WTC11 (cell line): ENCODE measurements around the gene GRM8. TPM values are rescaled to one million over a fixed set of nuclear protein-coding genes. Genes with fewer than 3 reads are reported as not detected.

Experiments used
- ATAC-seq: fragments of 200-7000 bp; cut with Tn5 transposase; 2 replicates; pipeline ENCODE4 v1.10.0; 2021; ENCODE audit warnings: mild to moderate bottlenecking, moderate library complexity
- CTCF ChIA-PET: fragments of 300-600 bp; sonication (Branson Sonifier 250); formaldehyde crosslinking; loops from one replicate; lab custom pipeline; 2021; ENCODE audit warnings: antibody characterized with exemption; lab: Charles Lee
- POLR2A ChIA-PET: fragments of 350-600 bp; sonication (Branson Sonifier 250); formaldehyde crosslinking; loops from one replicate; lab custom pipeline; 2021; ENCODE audit warnings: antibody characterized with exemption; lab: Charles Lee
- DNase-seq: peaks from one replicate; pipeline ENCODE4 v3.0.0; 2021; ENCODE audit warnings: low spot score
- H3K27ac Mint-ChIP-seq: 2 replicates; pipeline ENCODE4 v1.8.0; 2021; ENCODE audit warnings: mixed read lengths
- H3K27me3 Mint-ChIP-seq: 2 replicates; pipeline ENCODE4 v1.8.0; 2021; ENCODE audit warnings: low read depth, mild to moderate bottlenecking, moderate library complexity, mixed read lengths
- H3K36me3 Mint-ChIP-seq: 2 replicates; pipeline ENCODE4 v1.8.0; 2021; ENCODE audit warnings: mixed read lengths
- H3K4me1 Mint-ChIP-seq: 2 replicates; pipeline ENCODE4 v1.8.0; 2022; ENCODE audit warnings: mixed read lengths
- H3K4me3 Mint-ChIP-seq: 2 replicates; pipeline ENCODE4 v1.8.0; 2021; ENCODE audit warnings: mild to moderate bottlenecking, moderate library complexity, mixed read lengths
- H3K9me3 Mint-ChIP-seq: 2 replicates; pipeline ENCODE4 v1.8.0; 2021; ENCODE audit warnings: mixed read lengths
- ARID4B ChIP-seq: sonication (generic); formaldehyde crosslinking; IDR thresholded peaks from 2 replicates; pipeline ENCODE4 v1.8.0; 2023; ENCODE audit warnings: missing genetic modification reagents, mild to moderate bottlenecking, borderline replicate concordance
- E2F4 ChIP-seq: sonication (generic); formaldehyde crosslinking; IDR thresholded peaks from 2 replicates; pipeline ENCODE4 v1.8.1; 2022; ENCODE audit warnings: low read depth, mild to moderate bottlenecking, moderate library complexity, missing genetic modification reagents, borderline replicate concordance
- EMX1 ChIP-seq: fragments of 250-450 bp; sonication (Bioruptor Pico); IDR thresholded peaks from 2 replicates; pipeline ENCODE4 v1.8.0; 2021; ENCODE audit warnings: mild to moderate bottlenecking
- GABPB1 ChIP-seq: sonication (generic); formaldehyde crosslinking; IDR thresholded peaks from 2 replicates; pipeline ENCODE4 v1.8.1; 2023; ENCODE audit warnings: mild to moderate bottlenecking, missing genetic modification reagents
- HMGXB4 ChIP-seq: sonication (generic); formaldehyde crosslinking; IDR thresholded peaks from 2 replicates; pipeline ENCODE4 v1.8.1; 2023; ENCODE audit warnings: mild to moderate bottlenecking, moderate library complexity, missing genetic modification reagents
- IRF2 ChIP-seq: sonication (generic); formaldehyde crosslinking; IDR thresholded peaks from 2 replicates; pipeline ENCODE4 v1.8.0; 2022; ENCODE audit warnings: low read depth, missing genetic modification reagents, borderline replicate concordance
- MYBL2 ChIP-seq: sonication (generic); formaldehyde crosslinking; IDR thresholded peaks from 2 replicates; pipeline ENCODE4 v1.8.1; 2023; ENCODE audit warnings: mild to moderate bottlenecking, moderate library complexity, missing genetic modification reagents
- NFYB ChIP-seq: sonication (generic); formaldehyde crosslinking; conservative IDR thresholded peaks from 2 replicates; pipeline ENCODE4 v1.8.0; 2022; ENCODE audit warnings: low read depth, missing genetic modification reagents
- NR2C2 ChIP-seq: sonication (generic); formaldehyde crosslinking; IDR thresholded peaks from 2 replicates; pipeline ENCODE4 v1.8.0; 2022; ENCODE audit warnings: mild to moderate bottlenecking, missing genetic modification reagents
- OVOL2 ChIP-seq: fragments of 250-450 bp; sonication (Bioruptor Pico); IDR thresholded peaks from 2 replicates; pipeline ENCODE4 v1.9.0; 2021; ENCODE audit warnings: mild to moderate bottlenecking, borderline replicate concordance
- PRDM15 ChIP-seq: sonication (generic); formaldehyde crosslinking; IDR thresholded peaks from 2 replicates; pipeline ENCODE4 v1.8.0; 2022; ENCODE audit warnings: missing genetic modification reagents
- PRRX2 ChIP-seq: fragments of 250-450 bp; sonication (Bioruptor Pico); IDR thresholded peaks from 2 replicates; pipeline ENCODE4 v1.8.0; 2021; ENCODE audit warnings: mild to moderate bottlenecking
- RORB ChIP-seq: fragments of 250-450 bp; sonication (Bioruptor Pico); IDR thresholded peaks from 2 replicates; pipeline ENCODE4 v1.9.0; 2021; ENCODE audit warnings: mild to moderate bottlenecking
- SOX15 ChIP-seq: fragments of 250-450 bp; sonication (Bioruptor Pico); IDR thresholded peaks from 2 replicates; pipeline ENCODE4 v1.9.0; 2021; ENCODE audit warnings: mild to moderate bottlenecking
- TCF7 ChIP-seq: sonication (generic); formaldehyde crosslinking; IDR thresholded peaks from 2 replicates; pipeline ENCODE4 v1.8.0; 2022; ENCODE audit warnings: mild to moderate bottlenecking, low read depth, missing genetic modification reagents, moderate library complexity
- ZNF396 ChIP-seq: fragments of 250-450 bp; sonication (Bioruptor Pico); IDR thresholded peaks from 2 replicates; pipeline ENCODE4 v1.8.0; 2021; ENCODE audit warnings: mild to moderate bottlenecking, moderate library complexity, borderline replicate concordance
- ZNF416 ChIP-seq: fragments of 250-450 bp; sonication (Bioruptor Pico); IDR thresholded peaks from 2 replicates; pipeline ENCODE4 v1.9.0; 2021; ENCODE audit warnings: mild to moderate bottlenecking, inconsistent platforms
- total RNA-seq: library from RNA; stranded (reverse); gene quantifications from 3 replicates; pipeline ENCODE4 v1.2.3, GENCODE V29; 2021

Gene GRM8
- total RNA-seq, 1 experiment from 2014 or later = 2.3 TPM

- ChIA-PET POLR2A (no interaction called here), CTCF (interaction anchor here (1.2 kb wide), 1 partner anchor 40 kb away, joined by 4 read pairs; no protein-coding TSS in a partner anchor)
- TF ChIP-seq IRF2 (CRISPR knock-in tag) (no peak), ZNF416 (CRISPR knock-in tag) (no peak), SOX15 (CRISPR knock-in tag) (no peak), NR2C2 (CRISPR knock-in tag) (no peak), ZNF396 (CRISPR knock-in tag) (no peak), MYBL2 (CRISPR knock-in tag) (no peak), PRRX2 (no peak)
- no peaks in the 10 kb centered on the region for H3K27me3 Mint-ChIP-seq
- H3K4me1 Mint-ChIP-seq = no peaks in the 10 kb centered on the region; the same call in 1 of the 2 replicates
- peaks cover 7% of the 10 kb centered on the region for H3K9me3 Mint-ChIP-seq
- DNase-seq = no peak
- ATAC-seq = no peak
- H3K36me3 Mint-ChIP-seq = no peaks in the 10 kb centered on the region
- no peak overlapping the region for H3K4me3 Mint-ChIP-seq
- no peak overlapping the region for H3K27ac Mint-ChIP-seq
Measured at GRCh38 chr7:126843336-126843735, 409.4 kb downstream of the GRM8 start.

- Mint-ChIP-seq H3K4me1 (no peaks in the 10 kb centered on the region; the same call in 1 of the 2 replicates), H3K36me3 (no peaks in the 10 kb centered on the region), H3K27ac (no peak overlapping the region), H3K27me3 (no peaks in the 10 kb centered on the region), H3K4me3 (no peak overlapping the region), H3K9me3 (no peaks in the 10 kb centered on the region; the same call in 1 of the 2 replicates)
- ChIA-PET CTCF (interaction anchor here (1.2 kb wide), 1 partner anchor 39 kb away, joined by 4 read pairs; no protein-coding TSS in a partner anchor), POLR2A (no interaction called here)
- ATAC-seq = no peak
- DNase-seq = no peak
- TF ChIP-seq OVOL2 (CRISPR knock-in tag) (no peak), ARID4B (CRISPR knock-in tag) (no peak), GABPB1 (CRISPR knock-in tag) (no peak)
Measured at GRCh38 chr7:126842451-126842850, 410.3 kb downstream of the GRM8 start.

- CTCF ChIA-PET = no interaction called here
- Mint-ChIP-seq H3K36me3 (no peaks in the 10 kb centered on the region), H3K27me3 (no peaks in the 10 kb centered on the region), H3K4me3 (no peak overlapping the region), H3K4me1 (no peaks in the 10 kb centered on the region; the same call in 1 of the 2 replicates), H3K9me3 (no peaks in the 10 kb centered on the region), H3K27ac (no peak overlapping the region)
- POLR2A ChIA-PET = no interaction called here
- no peak for DNase-seq
- no peak for ATAC-seq
- TF ChIP-seq ZNF396 (CRISPR knock-in tag) (no peak), IRF2 (CRISPR knock-in tag) (no peak), E2F4 (CRISPR knock-in tag) (no peak), EMX1 (CRISPR knock-in tag) (no peak), RORB (CRISPR knock-in tag) (no peak), TCF7 (CRISPR knock-in tag) (no peak), PRDM15 (CRISPR knock-in tag) (no peak), HMGXB4 (CRISPR knock-in tag) (no peak), SOX15 (CRISPR knock-in tag) (no peak), NFYB (CRISPR knock-in tag) (no peak)
Measured at GRCh38 chr7:126840869-126841268, 411.9 kb downstream of the GRM8 start.
